Bronchial epithelial cell (primary cell): ENCODE measurements around the gene PPIF. TPM values are rescaled to one million over a fixed set of nuclear protein-coding genes. Genes with fewer than 3 reads are reported as not detected.

Experiments
- DNase-seq: peaks from one replicate; pipeline ENCODE4 v3.0.0-alpha.2; 2010; ENCODE audit warnings: low read depth
- FAIRE-seq: peaks from 2 replicates; lab custom pipeline; 2011; peaks lifted over from hg19 to GRCh38; lab: Jason Lieb, UNC
- H3K27me3 ChIP-seq: 2 replicates; pipeline ENCODE4 v1.5.1; 2011; ENCODE audit warnings: low read length; ENCODE audit not compliant: control insufficient read depth, insufficient read depth
- H3K36me3 ChIP-seq: 2 replicates; pipeline ENCODE4 v1.5.1; 2011; ENCODE audit warnings: low read length; ENCODE audit not compliant: control insufficient read depth, insufficient read depth
- H3K4me3 ChIP-seq: 2 replicates; pipeline ENCODE4 v1.5.1; 2011; ENCODE audit warnings: mild to moderate bottlenecking, low read depth, low read length, control low read depth
- CTCF ChIP-seq: IDR thresholded peaks from 2 replicates; pipeline ENCODE4 v1.5.1; 2011; ENCODE audit warnings: mild to moderate bottlenecking, moderate library complexity, low read length, control low read depth, inconsistent platforms; ENCODE audit not compliant: insufficient read depth, severe bottlenecking
- total RNA-seq: library from RNA; depleted of rRNA; stranded (reverse); fragments of >200 nt; gene quantifications from 2 replicates; pipeline ENCODE4 v1.2.1, GENCODE V29; 2014

Gene PPIF
- total RNA-seq, 1 donor from 2014 or later: 27.1 TPM

DNA sequence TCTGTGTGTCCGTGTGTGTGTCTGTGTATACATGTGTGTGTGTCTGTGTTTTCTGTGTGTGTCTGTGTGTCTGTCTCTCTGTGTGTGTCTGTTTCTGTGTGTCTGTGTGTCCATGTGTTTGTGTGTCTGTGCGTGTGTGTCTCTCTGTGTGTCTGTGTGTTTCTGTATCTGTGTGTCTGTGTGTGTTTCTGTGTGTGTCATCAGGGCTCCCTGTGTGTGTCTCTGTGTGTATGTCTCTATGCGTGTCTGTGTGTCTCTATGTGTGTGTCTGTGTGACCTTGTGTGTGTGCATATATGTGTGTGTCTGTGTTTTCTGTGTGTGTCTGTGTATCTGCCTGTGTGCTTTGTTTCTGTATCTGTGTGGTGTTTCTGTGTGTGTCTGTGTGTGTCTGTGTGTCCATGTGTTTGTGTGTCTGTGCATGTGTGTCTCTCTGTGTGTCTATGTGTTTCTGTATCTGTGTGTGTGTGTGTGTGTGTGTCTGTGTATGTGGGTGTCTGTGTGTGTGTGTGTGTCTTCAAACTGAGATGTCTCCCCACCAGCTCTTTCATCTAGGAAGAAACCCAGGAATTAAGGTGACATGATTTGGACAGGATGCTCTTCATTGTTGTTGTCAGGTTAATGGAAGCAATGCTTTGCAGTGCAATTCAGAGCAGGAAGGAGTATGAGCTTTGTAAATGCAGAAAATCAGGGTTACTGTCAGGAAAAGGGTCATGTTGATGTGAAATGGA, 20.7 kb upstream of the PPIF start:
- H3K4me3 ChIP-seq: no peak overlapping the region
- no peak for TF ChIP-seq CTCF
- FAIRE-seq: peak; percentile 83

DNA sequence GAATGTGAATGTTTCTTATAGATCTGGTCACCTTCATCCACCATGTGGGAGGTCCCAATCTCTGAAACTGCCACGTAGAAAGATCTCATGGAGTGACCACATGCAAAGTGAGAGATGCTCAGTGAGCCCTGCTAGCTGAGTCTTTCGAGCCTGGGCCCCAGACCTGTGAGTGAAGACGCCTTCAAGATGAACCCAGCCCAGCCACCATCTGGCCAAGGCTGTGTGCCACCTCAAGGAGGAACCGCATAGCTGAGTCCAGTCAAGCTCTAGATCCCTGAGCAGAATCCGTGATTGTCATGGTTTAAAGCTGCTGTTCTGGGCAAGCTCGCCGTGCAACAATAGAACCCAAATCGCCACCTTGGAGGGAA, 20.2 kb upstream of the PPIF start:
- H3K4me3 ChIP-seq: no peak overlapping the region
- no peak for TF ChIP-seq CTCF
- FAIRE-seq (no peak), DNase-seq (no peak)
- H3K36me3 ChIP-seq: no peaks in the 10 kb centered on the region
- H3K27me3 ChIP-seq: no peaks in the 10 kb centered on the region

More for the DNA sequence above, 20.7 kb upstream of the PPIF start:
- H3K36me3 ChIP-seq: no peaks in the 10 kb centered on the region
- H3K27me3 ChIP-seq: no peaks in the 10 kb centered on the region
- no peak for DNase-seq

GRCh38 chr10:79328147-79328701, 19.0 kb upstream of the PPIF start:
- no peaks in the 10 kb centered on the region for H3K27me3 ChIP-seq
- TF ChIP-seq CTCF: no peak
- no peak overlapping the region for H3K4me3 ChIP-seq
- FAIRE-seq (no peak), DNase-seq (no peak)
- H3K36me3 ChIP-seq: no peaks in the 10 kb centered on the region

GRCh38 chr10:79328737-79329504, 18.3 kb upstream of the PPIF start:
- no peaks in the 10 kb centered on the region for H3K36me3 ChIP-seq
- FAIRE-seq: peak; percentile 87
- no peak overlapping the region for H3K4me3 ChIP-seq
- no peaks in the 10 kb centered on the region for H3K27me3 ChIP-seq
- peak; percentile 88 for DNase-seq
- no peak for TF ChIP-seq CTCF

- no peak for TF ChIP-seq CTCF
These were observed 17.7 kb upstream of the PPIF start for GRCh38 chr10:79329529-79329928.

More at GRCh38 chr10:79329529-79329928, 17.7 kb upstream of the PPIF start:
- FAIRE-seq: no peak
- Histone ChIP-seq H3K4me3 (no peak overlapping the region), H3K27me3 (no peaks in the 10 kb centered on the region), H3K36me3 (no peaks in the 10 kb centered on the region)
- peak; percentile 79 for DNase-seq
